ENCODE measurements around the gene CDK17. TPM values are rescaled to one million over a fixed set of nuclear protein-coding genes. Genes with fewer than 3 reads are reported as not detected.
"Not testable (repeated sequence)": the region's sequence is repeated elsewhere in the genome, so short reads cannot be mapped to it uniquely, and the experiment has no call there.

The CDK17 gene
- total RNA-seq, 1 donor from 2014 or later, result 34.7 TPM

- no peaks in the 10 kb centered on the region for H3K27me3 Mint-ChIP-seq (ENCODE audit: low read depth)
- H3K4me3 Mint-ChIP-seq (ENCODE audit: low read depth), result no peak overlapping the region
- no peak overlapping the region for H3K27ac Mint-ChIP-seq
- DNase-seq (ENCODE audit: low spot score), result no peak
- intact Hi-C loops (cut with micrococcal nuclease), result loop anchor here (5.0 kb wide), 1 partner anchor 164 kb away; no protein-coding TSS in a partner anchor
- peaks cover 26% of the 10 kb centered on the region for H3K9me3 Mint-ChIP-seq
- H3K4me1 Mint-ChIP-seq (ENCODE audit: low read depth), result peaks cover 32% of the 10 kb centered on the region
- H3K36me3 Mint-ChIP-seq (ENCODE audit: low read depth), result peaks cover 52% of the 10 kb centered on the region
These were observed 62.3 kb downstream of the CDK17 start for GRCh38 chr12:96337953-96338352.

GRCh38 chr12:96336489-96336888 is 63.8 kb downstream of the CDK17 start:
- peaks cover 25% of the 10 kb centered on the region for H3K9me3 Mint-ChIP-seq
- intact Hi-C loops (cut with micrococcal nuclease), result loop anchor here (5.0 kb wide), 1 partner anchor 166 kb away; no protein-coding TSS in a partner anchor
- no peaks in the 10 kb centered on the region for H3K27me3 Mint-ChIP-seq (ENCODE audit: low read depth)
- no peak for DNase-seq (ENCODE audit: low spot score)
- no peak overlapping the region for H3K4me3 Mint-ChIP-seq (ENCODE audit: low read depth)
- H3K36me3 Mint-ChIP-seq (ENCODE audit: low read depth), result peaks cover 46% of the 10 kb centered on the region
- no peak overlapping the region for H3K27ac Mint-ChIP-seq
- peaks cover 34% of the 10 kb centered on the region for H3K4me1 Mint-ChIP-seq (ENCODE audit: low read depth)

- DNase-seq (ENCODE audit: low spot score), result no peak
- intact Hi-C loops (cut with micrococcal nuclease), result loop anchor here (1.0 to 5.0 kb wide), 2 partner anchors 9 to 167 kb away; no protein-coding TSS in a partner anchor
- Mint-ChIP-seq H3K27ac (peak overlapping the region; percentile 28), H3K4me1 (ENCODE audit: low read depth) (peaks cover 32% of the 10 kb centered on the region), H3K9me3 (peaks cover 21% of the 10 kb centered on the region), H3K4me3 (ENCODE audit: low read depth) (peak overlapping the region; percentile 28), H3K36me3 (ENCODE audit: low read depth) (peaks cover 46% of the 10 kb centered on the region), H3K27me3 (ENCODE audit: low read depth) (no peaks in the 10 kb centered on the region)
These were observed 65.0 kb downstream of the CDK17 start for GRCh38 chr12:96335270-96335669.

- Mint-ChIP-seq H3K27ac (no peak overlapping the region), H3K4me1 (ENCODE audit: low read depth) (peaks cover 40% of the 10 kb centered on the region), H3K9me3 (peaks cover 21% of the 10 kb centered on the region), H3K4me3 (ENCODE audit: low read depth) (no peak overlapping the region), H3K36me3 (ENCODE audit: low read depth) (peaks cover 47% of the 10 kb centered on the region), H3K27me3 (ENCODE audit: low read depth) (no peaks in the 10 kb centered on the region)
- intact Hi-C loops (cut with micrococcal nuclease), result no loop called here
- DNase-seq (ENCODE audit: low spot score), result no peak
These were observed 65.7 kb downstream of the CDK17 start for GRCh38 chr12:96334502-96334901.

GRCh38 chr12:96329545-96329944 is 70.7 kb downstream of the CDK17 start:
- Mint-ChIP-seq H3K4me3 (ENCODE audit: low read depth) (no peak overlapping the region), H3K36me3 (ENCODE audit: low read depth) (peaks cover 37% of the 10 kb centered on the region), H3K27ac (no peak overlapping the region), H3K4me1 (ENCODE audit: low read depth) (peaks cover 56% of the 10 kb centered on the region), H3K27me3 (ENCODE audit: low read depth) (no peaks in the 10 kb centered on the region), H3K9me3 (no peaks in the 10 kb centered on the region)
- intact Hi-C loops (cut with micrococcal nuclease), result loop anchor here (5.0 kb wide), 1 partner anchor 132 kb away; no protein-coding TSS in a partner anchor
- DNase-seq (ENCODE audit: low spot score), result no peak

GRCh38 chr12:96329018-96329417 is 71.2 kb downstream of the CDK17 start:
- Mint-ChIP-seq H3K27me3 (ENCODE audit: low read depth) (no peaks in the 10 kb centered on the region), H3K9me3 (no peaks in the 10 kb centered on the region), H3K4me1 (ENCODE audit: low read depth) (peaks cover 54% of the 10 kb centered on the region), H3K4me3 (ENCODE audit: low read depth) (no peak overlapping the region), H3K27ac (no peak overlapping the region), H3K36me3 (ENCODE audit: low read depth) (peaks cover 37% of the 10 kb centered on the region)
- DNase-seq (ENCODE audit: low spot score), result no peak
- intact Hi-C loops (cut with micrococcal nuclease), result loop anchor here (5.0 kb wide), 1 partner anchor 132 kb away; no protein-coding TSS in a partner anchor

GRCh38 chr12:96327889-96328288 is 72.3 kb downstream of the CDK17 start:
- intact Hi-C loops (cut with micrococcal nuclease), result loop anchor here (5.0 kb wide), 1 partner anchor 131 kb away; no protein-coding TSS in a partner anchor
- H3K4me3 Mint-ChIP-seq (ENCODE audit: low read depth), result no peak overlapping the region
- peaks cover 43% of the 10 kb centered on the region for H3K36me3 Mint-ChIP-seq (ENCODE audit: low read depth)
- no peak overlapping the region for H3K27ac Mint-ChIP-seq
- no peaks in the 10 kb centered on the region for H3K9me3 Mint-ChIP-seq
- DNase-seq (ENCODE audit: low spot score), result no peak
- H3K4me1 Mint-ChIP-seq (ENCODE audit: low read depth), result peaks cover 50% of the 10 kb centered on the region
- no peaks in the 10 kb centered on the region for H3K27me3 Mint-ChIP-seq (ENCODE audit: low read depth)

- H3K4me1 Mint-ChIP-seq (ENCODE audit: low read depth), result peaks cover 50% of the 10 kb centered on the region
- no peaks in the 10 kb centered on the region for H3K9me3 Mint-ChIP-seq
- no peak overlapping the region for H3K4me3 Mint-ChIP-seq (ENCODE audit: low read depth)
- H3K27me3 Mint-ChIP-seq (ENCODE audit: low read depth), result no peaks in the 10 kb centered on the region
- DNase-seq (ENCODE audit: low spot score), result no peak
- peaks cover 48% of the 10 kb centered on the region for H3K36me3 Mint-ChIP-seq (ENCODE audit: low read depth)
- intact Hi-C loops (cut with micrococcal nuclease), result loop anchor here (5.0 kb wide), 1 partner anchor 130 kb away; no protein-coding TSS in a partner anchor
- H3K27ac Mint-ChIP-seq, result no peak overlapping the region
These were observed 72.9 kb downstream of the CDK17 start for GRCh38 chr12:96327346-96327745.

- Mint-ChIP-seq H3K4me3 (ENCODE audit: low read depth) (no peak overlapping the region), H3K4me1 (ENCODE audit: low read depth) (peaks cover 49% of the 10 kb centered on the region), H3K9me3 (peaks cover 4% of the 10 kb centered on the region), H3K27me3 (ENCODE audit: low read depth) (no peaks in the 10 kb centered on the region), H3K27ac (no peak overlapping the region), H3K36me3 (ENCODE audit: low read depth) (peaks cover 54% of the 10 kb centered on the region)
- no peak for DNase-seq (ENCODE audit: low spot score)
- intact Hi-C loops (cut with micrococcal nuclease), result loop anchor here (1.0 to 5.0 kb wide), 2 partner anchors 9 to 129 kb away; no protein-coding TSS in a partner anchor
These were observed 73.5 kb downstream of the CDK17 start for GRCh38 chr12:96326628-96327227.

- Mint-ChIP-seq H3K27ac (no peak overlapping the region), H3K27me3 (ENCODE audit: low read depth) (no peaks in the 10 kb centered on the region), H3K4me1 (ENCODE audit: low read depth) (peaks cover 31% of the 10 kb centered on the region), H3K36me3 (ENCODE audit: low read depth) (peaks cover 48% of the 10 kb centered on the region), H3K4me3 (ENCODE audit: low read depth) (no peak overlapping the region), H3K9me3 (peaks cover 4% of the 10 kb centered on the region)
- DNase-seq (ENCODE audit: low spot score), result no peak
- intact Hi-C loops (cut with micrococcal nuclease), result no loop called here
These were observed 76.3 kb downstream of the CDK17 start for GRCh38 chr12:96323906-96324305.

GRCh38 chr12:96322720-96323119 is 77.5 kb downstream of the CDK17 start:
- no peak overlapping the region for H3K27ac Mint-ChIP-seq
- H3K9me3 Mint-ChIP-seq, result peaks cover 6% of the 10 kb centered on the region
- H3K4me3 Mint-ChIP-seq (ENCODE audit: low read depth), result no peak overlapping the region
- H3K27me3 Mint-ChIP-seq (ENCODE audit: low read depth), result no peaks in the 10 kb centered on the region
- intact Hi-C loops (cut with micrococcal nuclease), result no loop called here
- peaks cover 45% of the 10 kb centered on the region for H3K36me3 Mint-ChIP-seq (ENCODE audit: low read depth)
- no peak for DNase-seq (ENCODE audit: low spot score)
- H3K4me1 Mint-ChIP-seq (ENCODE audit: low read depth), result peaks cover 20% of the 10 kb centered on the region

GRCh38 chr12:96321941-96322340 is 78.3 kb downstream of the CDK17 start:
- peaks cover 13% of the 10 kb centered on the region for H3K4me1 Mint-ChIP-seq (ENCODE audit: low read depth)
- H3K27ac Mint-ChIP-seq, result no peak overlapping the region

GRCh38 chr12:96317801-96318200 is 82.4 kb downstream of the CDK17 start:
- H3K27me3 Mint-ChIP-seq (ENCODE audit: low read depth); H3K9me3 Mint-ChIP-seq; H3K4me3 Mint-ChIP-seq (ENCODE audit: low read depth); intact Hi-C loops (cut with micrococcal nuclease); DNase-seq (ENCODE audit: low spot score); H3K27ac Mint-ChIP-seq: not testable (repeated sequence)
- Mint-ChIP-seq H3K4me1 (ENCODE audit: low read depth) (peaks cover 15% of the 10 kb centered on the region), H3K36me3 (ENCODE audit: low read depth) (peaks cover 26% of the 10 kb centered on the region)

More at GRCh38 chr12:96321941-96322340, 78.3 kb downstream of the CDK17 start:
- no peak overlapping the region for H3K4me3 Mint-ChIP-seq (ENCODE audit: low read depth)
- peaks cover 44% of the 10 kb centered on the region for H3K36me3 Mint-ChIP-seq (ENCODE audit: low read depth)
- intact Hi-C loops (cut with micrococcal nuclease), result no loop called here
- DNase-seq (ENCODE audit: low spot score), result no peak
- H3K27me3 Mint-ChIP-seq (ENCODE audit: low read depth), result no peaks in the 10 kb centered on the region
- peaks cover 6% of the 10 kb centered on the region for H3K9me3 Mint-ChIP-seq
